IMR-90 (cell line): Measurements from ENCODE around the gene SNTG2. TPM values are rescaled to one million over a fixed set of nuclear protein-coding genes. Genes with fewer than 3 reads are reported as not detected.

Experiments used
- ATAC-seq: fragments of 200-7000 bp; cut with Tn5 transposase; 2 replicates; pipeline ENCODE4 v1.9.1; 2020; ENCODE audit warnings: low read depth, mild to moderate bottlenecking, moderate library complexity
- BruUV-seq: library from RNA; stranded (reverse); fragments of 400-500 nt; replicated peaks from 2 replicates; lab custom pipeline; 2021; lab: Mats Ljungman, UMichigan
- CTCF ChIA-PET: fragments of 300-600 bp; formaldehyde crosslinking; extraction: SDS; loops from one replicate; lab custom pipeline; 2021; ENCODE audit warnings: antibody characterized with exemption; lab: Yijun Ruan, JAX
- POLR2A ChIA-PET: fragments of 300-600 bp; sonication (Branson Sonifier 250); formaldehyde crosslinking; loops from one replicate; lab custom pipeline; 2022; ENCODE audit warnings: antibody characterized with exemption; ENCODE audit not compliant: unreplicated experiment; lab: Charles Lee
- DNase-seq: peaks from one replicate; pipeline ENCODE4 v3.0.0; 2013
- H2AFZ ChIP-seq: replicated peaks from 2 replicates; pipeline ENCODE3; 2013; ENCODE audit warnings: low read length, mild to moderate bottlenecking; ENCODE audit not compliant: poor library complexity
- H2AK5ac ChIP-seq: 2 replicates; pipeline ENCODE4 v1.6.1; 2013; ENCODE audit warnings: low read depth, low read length, inconsistent platforms
- H2AK9ac ChIP-seq: replicated peaks from 2 replicates; pipeline ENCODE3; 2013; ENCODE audit warnings: mild to moderate bottlenecking, low read depth, low read length, moderate library complexity; ENCODE audit not compliant: poor library complexity
- H2BK120ac ChIP-seq: 2 replicates; pipeline ENCODE4 v1.6.1; 2013; ENCODE audit warnings: low read depth, low read length, inconsistent platforms
- H2BK15ac ChIP-seq: 3 replicates; pipeline ENCODE4 v1.6.1; 2013; ENCODE audit warnings: low read depth, low read length, inconsistent platforms
- H2BK20ac ChIP-seq: 2 replicates; pipeline ENCODE4 v1.6.1; 2013; ENCODE audit warnings: low read depth, mild to moderate bottlenecking, inconsistent platforms, low read length, moderate library complexity
- H2BK5ac ChIP-seq: 2 replicates; pipeline ENCODE4 v1.6.1; 2013; ENCODE audit warnings: mild to moderate bottlenecking, low read depth, low read length, inconsistent platforms; ENCODE audit not compliant: poor library complexity, severe bottlenecking
- H3K14ac ChIP-seq: replicated peaks from 2 replicates; pipeline ENCODE4 v1.6.1; 2013; ENCODE audit warnings: low read depth, low read length, inconsistent platforms
- H3K18ac ChIP-seq: 2 replicates; pipeline ENCODE4 v1.6.1; 2013; ENCODE audit warnings: low read depth, low read length, control low read depth
- H3K23ac ChIP-seq: 2 replicates; pipeline ENCODE4 v1.6.1; 2013; ENCODE audit warnings: low read depth, low read length, inconsistent platforms
- H3K27ac ChIP-seq: 2 replicates; pipeline ENCODE4 v1.5.1; 2013; ENCODE audit warnings: mild to moderate bottlenecking, control low read depth, low read length; ENCODE audit not compliant: insufficient read depth
- H3K27me3 ChIP-seq: 2 replicates; pipeline ENCODE4 v1.6.1; 2013; ENCODE audit warnings: low read length; ENCODE audit not compliant: control insufficient read depth, insufficient read depth
- H3K36me3 ChIP-seq: 2 replicates; pipeline ENCODE4 v1.6.1; 2013; ENCODE audit warnings: low read length, mixed read lengths; ENCODE audit not compliant: control insufficient read depth, insufficient read depth
- H3K4ac ChIP-seq: 2 replicates; pipeline ENCODE4 v1.6.1; 2013; ENCODE audit warnings: low read depth, low read length, inconsistent platforms
- H3K4me1 ChIP-seq: 2 replicates; pipeline ENCODE4 v1.6.1; 2013; ENCODE audit warnings: low read length, mixed read lengths; ENCODE audit not compliant: control insufficient read depth, insufficient read depth
- H3K4me2 ChIP-seq: 2 replicates; pipeline ENCODE4 v1.6.1; 2013; ENCODE audit warnings: low read depth, mild to moderate bottlenecking, control low read depth, low read length, moderate library complexity
- H3K4me3 ChIP-seq: 2 replicates; pipeline ENCODE4 v1.5.1; 2013; ENCODE audit warnings: low read depth, mild to moderate bottlenecking, control low read depth, low read length, moderate library complexity; ENCODE audit not compliant: insufficient read depth
- H3K56ac ChIP-seq: 2 replicates; pipeline ENCODE4 v1.6.1; 2013; ENCODE audit warnings: low read length, inconsistent platforms; ENCODE audit not compliant: insufficient read depth; ENCODE audit errors: extremely low read depth
- H3K79me1 ChIP-seq, 2 experiments: 2 replicates each; pipeline ENCODE4 v1.6.1; 2013; ENCODE audit warnings: low read length in 2 of 2, inconsistent platforms in 1 of 2, low read depth in 1 of 2
- H3K9ac ChIP-seq: 2 replicates; pipeline ENCODE4 v1.6.1; 2013; ENCODE audit warnings: low read depth, low read length, control low read depth
- H3K9me1 ChIP-seq: 2 replicates; pipeline ENCODE4 v1.6.1; 2013; ENCODE audit warnings: low read length, inconsistent platforms; ENCODE audit not compliant: insufficient read depth
- H3K9me3 ChIP-seq: 2 replicates; pipeline ENCODE4 v1.6.1; 2013; ENCODE audit warnings: low read length; ENCODE audit not compliant: control insufficient read depth, insufficient read depth
- H4K20me1 ChIP-seq: 2 replicates; pipeline ENCODE4 v1.6.1; 2013; ENCODE audit warnings: low read length, inconsistent platforms; ENCODE audit not compliant: insufficient read depth
- H4K5ac ChIP-seq: 2 replicates; pipeline ENCODE4 v1.6.1; 2013; ENCODE audit warnings: mild to moderate bottlenecking, low read depth, low read length, control low read depth
- H4K8ac ChIP-seq, 2 experiments: 2 replicates each; pipeline ENCODE4 v1.6.1; 2013; ENCODE audit warnings: low read depth in 2 of 2, low read length in 2 of 2, control low read depth in 1 of 2, inconsistent platforms in 1 of 2
- H4K91ac ChIP-seq: 2 replicates; pipeline ENCODE4 v1.6.1; 2013; ENCODE audit warnings: low read depth, low read length, inconsistent platforms; ENCODE audit not compliant: insufficient read depth
- BHLHE40 ChIP-seq: fragments of 150-350 bp; IDR thresholded peaks from 2 replicates; pipeline ENCODE4 v1.6.1; 2016; ENCODE audit warnings: mild to moderate bottlenecking, low read depth, low read length
- CHD1 ChIP-seq: IDR thresholded peaks from 2 replicates; pipeline ENCODE4 v1.6.1; 2012; ENCODE audit warnings: low read depth, low read length, improper control_type of control experiment
- FOS ChIP-seq: fragments of 150-350 bp; IDR thresholded peaks from 2 replicates; pipeline ENCODE4 v1.6.1; 2016; ENCODE audit warnings: low read depth, low read length
- MAFK ChIP-seq: IDR thresholded peaks from 2 replicates; pipeline ENCODE4 v1.6.1; 2012; ENCODE audit warnings: low read depth, low read length, improper control_type of control experiment
- MXI1 ChIP-seq: IDR thresholded peaks from 2 replicates; pipeline ENCODE4 v1.6.1; 2012; ENCODE audit warnings: low read depth, mild to moderate bottlenecking, low read length, moderate library complexity, borderline replicate concordance
- NFE2L2 ChIP-seq: fragments of 150-350 bp; IDR thresholded peaks from 2 replicates; pipeline ENCODE4 v1.6.1; 2016; ENCODE audit warnings: low read depth, mild to moderate bottlenecking, low read length
- POLR2A ChIP-seq: IDR thresholded peaks from 2 replicates; pipeline ENCODE4 v1.6.1; 2012; ENCODE audit warnings: mild to moderate bottlenecking, low read depth, low read length
- RAD21 ChIP-seq: IDR thresholded peaks from 2 replicates; pipeline ENCODE4 v1.6.1; 2012; ENCODE audit warnings: low read length, improper control_type of control experiment
- RFX5 ChIP-seq: IDR thresholded peaks from 2 replicates; pipeline ENCODE4 v1.8.0; 2012; ENCODE audit warnings: low read depth, mild to moderate bottlenecking, low read length, moderate library complexity
- SMC3 ChIP-seq: fragments of 150-350 bp; IDR thresholded peaks from 2 replicates; pipeline ENCODE4 v1.6.1; 2016; ENCODE audit warnings: low read depth, mild to moderate bottlenecking, antibody characterized with exemption, low read length, moderate library complexity
- WGBS, 2 experiments: methylation state at CpG; one replicate each; pipeline versions ENCODE4 v1.1.5 to v1.1.7; 2013; ENCODE audit warnings: missing lambda C conversion rate in 2 of 2; ENCODE audit not compliant: insufficient read length in 1 of 2; ENCODE audit errors: extremely low coverage in 2 of 2; 5-methylcytosine and 5-hydroxymethylcytosine counted together
- dilution Hi-C: fragments of 300-500 bp; cut with HindIII; formaldehyde crosslinking; loops from one replicate; pipeline ENCODE4 v1.14.3; 2018; ENCODE audit warnings: low sequenced_read_pairs; ENCODE audit not compliant: unreplicated experiment
- in situ Hi-C: fragments of 300-500 bp; cut with MboI; formaldehyde crosslinking; loops from 3 replicates; pipeline ENCODE4 v1.14.3; 2019; ENCODE audit warnings: low sequenced_read_pairs, inconsistent platforms, mixed read lengths
- intact Hi-C: fragments of 100-400 bp; cut with micrococcal nuclease; formaldehyde crosslinking; loops from 2 replicates; pipeline ENCODE4 v1.10.0; 2022
- polyA plus RNA-seq, 3 experiments: library from polyadenylated mRNA; depleted of rRNA; stranded (reverse); fragments of >200 nt; gene quantifications; 2 replicates each; pipeline ENCODE4 v1.2.3, GENCODE V29; 2012; ENCODE audit warnings: low replicate concordance in 1 of 3
- total RNA-seq: library from RNA; depleted of rRNA; stranded (reverse); fragments of >200 nt; gene quantifications from 2 replicates; pipeline ENCODE4 v1.2.3, GENCODE V29; 2012
- TF ChIP-seq, protein P1 (sequence below): conservative IDR thresholded peaks from 2 replicates; pipeline ENCODE4 v1.5.1; 2012; ENCODE audit warnings: mild to moderate bottlenecking, low read depth, low read length, improper control_type of control experiment
- TF ChIP-seq, protein P2 (sequence below): fragments of 150-350 bp; IDR thresholded peaks from 2 replicates; pipeline ENCODE4 v1.6.1; 2017; ENCODE audit warnings: mild to moderate bottlenecking, antibody characterized with exemption, low read length, low read depth
- TF ChIP-seq, protein P3 (sequence below): fragments of 150-350 bp; IDR thresholded peaks from 2 replicates; pipeline ENCODE4 v1.6.1; 2016; ENCODE audit warnings: low read depth, mild to moderate bottlenecking, low read length, moderate library complexity, borderline replicate concordance

SNTG2 gene
- total and polyA plus RNA-seq, 2 of the 4 experiments (the other 2 are of a cell fraction): under 0.01 to 0.17 TPM

DNA sequence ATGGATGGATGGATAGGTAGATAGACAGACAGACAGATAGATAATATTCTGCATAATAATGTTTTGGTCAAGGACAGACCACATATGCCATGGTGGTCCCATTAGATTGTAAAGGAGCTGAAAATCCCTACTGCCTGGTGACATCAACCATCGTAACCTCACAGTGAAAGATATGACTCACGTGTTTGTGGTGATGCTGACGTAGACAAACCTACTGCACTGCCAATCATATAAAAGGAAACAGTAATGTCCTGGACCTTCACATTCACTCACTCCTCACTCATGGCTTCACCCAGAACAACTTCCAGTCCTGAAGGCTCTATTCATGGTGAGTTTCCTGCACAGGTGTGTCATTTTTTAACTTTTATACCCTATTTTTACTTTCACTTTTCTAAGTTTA lies 259.7 kb downstream of the SNTG2 start:
- Histone ChIP-seq H3K4me3 (no peak overlapping the region), H2AFZ (no peak overlapping the region), H2BK20ac (no peak overlapping the region), H3K9me1 (no peaks in the 10 kb centered on the region), H2BK5ac (no peak overlapping the region), H3K4me2 (no peak overlapping the region), H2BK120ac (no peak overlapping the region), H3K14ac (no peak overlapping the region), H3K79me1 (no peaks in the 10 kb centered on the region), H4K91ac (no peak overlapping the region), H4K8ac (no peak overlapping the region), H2AK5ac (no peak overlapping the region), H3K36me3 (no peaks in the 10 kb centered on the region), H2AK9ac (no peak overlapping the region), H3K9me3 (peaks cover 14% of the 10 kb centered on the region; the same call in 1 of the 2 replicates), H3K27me3 (no peaks in the 10 kb centered on the region), H4K20me1 (no peaks in the 10 kb centered on the region), H3K4me1 (no peaks in the 10 kb centered on the region), H3K9ac (no peak overlapping the region), H3K4ac (no peak overlapping the region), H3K18ac (no peak overlapping the region), H3K56ac (no peak overlapping the region), H3K27ac (no peak overlapping the region), H3K23ac (no peak overlapping the region), H4K5ac (no peak overlapping the region), H2BK15ac (no peak overlapping the region)
- BruUV-seq: no TSS peak
- CTCF ChIA-PET: no interaction called here
- intact Hi-C loops (no loop called here), dilution Hi-C loops (no loop called here), in situ Hi-C loops (no loop called here)
- DNase-seq (no peak), ATAC-seq (no peak)
- WGBS, 2 experiments: no CpG with 5 or more reads among the region's 3 CpGs
- no peak for TF ChIP-seq SMC3
- no peak for TF ChIP-seq RFX5
- no peak for TF ChIP-seq CHD1
- TF ChIP-seq, protein P1, sequence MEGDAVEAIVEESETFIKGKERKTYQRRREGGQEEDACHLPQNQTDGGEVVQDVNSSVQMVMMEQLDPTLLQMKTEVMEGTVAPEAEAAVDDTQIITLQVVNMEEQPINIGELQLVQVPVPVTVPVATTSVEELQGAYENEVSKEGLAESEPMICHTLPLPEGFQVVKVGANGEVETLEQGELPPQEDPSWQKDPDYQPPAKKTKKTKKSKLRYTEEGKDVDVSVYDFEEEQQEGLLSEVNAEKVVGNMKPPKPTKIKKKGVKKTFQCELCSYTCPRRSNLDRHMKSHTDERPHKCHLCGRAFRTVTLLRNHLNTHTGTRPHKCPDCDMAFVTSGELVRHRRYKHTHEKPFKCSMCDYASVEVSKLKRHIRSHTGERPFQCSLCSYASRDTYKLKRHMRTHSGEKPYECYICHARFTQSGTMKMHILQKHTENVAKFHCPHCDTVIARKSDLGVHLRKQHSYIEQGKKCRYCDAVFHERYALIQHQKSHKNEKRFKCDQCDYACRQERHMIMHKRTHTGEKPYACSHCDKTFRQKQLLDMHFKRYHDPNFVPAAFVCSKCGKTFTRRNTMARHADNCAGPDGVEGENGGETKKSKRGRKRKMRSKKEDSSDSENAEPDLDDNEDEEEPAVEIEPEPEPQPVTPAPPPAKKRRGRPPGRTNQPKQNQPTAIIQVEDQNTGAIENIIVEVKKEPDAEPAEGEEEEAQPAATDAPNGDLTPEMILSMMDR: no peak
- TF ChIP-seq NFE2L2: no peak
- TF ChIP-seq FOS: no peak
- TF ChIP-seq MXI1: no peak
- TF ChIP-seq, protein P2, sequence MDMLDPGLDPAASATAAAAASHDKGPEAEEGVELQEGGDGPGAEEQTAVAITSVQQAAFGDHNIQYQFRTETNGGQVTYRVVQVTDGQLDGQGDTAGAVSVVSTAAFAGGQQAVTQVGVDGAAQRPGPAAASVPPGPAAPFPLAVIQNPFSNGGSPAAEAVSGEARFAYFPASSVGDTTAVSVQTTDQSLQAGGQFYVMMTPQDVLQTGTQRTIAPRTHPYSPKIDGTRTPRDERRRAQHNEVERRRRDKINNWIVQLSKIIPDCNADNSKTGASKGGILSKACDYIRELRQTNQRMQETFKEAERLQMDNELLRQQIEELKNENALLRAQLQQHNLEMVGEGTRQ: no peak
- no peak for TF ChIP-seq POLR2A
- no peak for TF ChIP-seq RAD21
- TF ChIP-seq MAFK: no peak
- TF ChIP-seq, protein P3, sequence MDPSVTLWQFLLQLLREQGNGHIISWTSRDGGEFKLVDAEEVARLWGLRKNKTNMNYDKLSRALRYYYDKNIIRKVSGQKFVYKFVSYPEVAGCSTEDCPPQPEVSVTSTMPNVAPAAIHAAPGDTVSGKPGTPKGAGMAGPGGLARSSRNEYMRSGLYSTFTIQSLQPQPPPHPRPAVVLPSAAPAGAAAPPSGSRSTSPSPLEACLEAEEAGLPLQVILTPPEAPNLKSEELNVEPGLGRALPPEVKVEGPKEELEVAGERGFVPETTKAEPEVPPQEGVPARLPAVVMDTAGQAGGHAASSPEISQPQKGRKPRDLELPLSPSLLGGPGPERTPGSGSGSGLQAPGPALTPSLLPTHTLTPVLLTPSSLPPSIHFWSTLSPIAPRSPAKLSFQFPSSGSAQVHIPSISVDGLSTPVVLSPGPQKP: no peak
- TF ChIP-seq BHLHE40: no peak
- POLR2A ChIA-PET: no interaction called here
